Measurements from ENCODE around the gene AKT1S1.

- TF ChIP-seq TAF1 (IDR thresholded peaks at IDR 0.05; ENCODE audit: borderline replicate concordance, insufficient read depth, low read length) (no peak), POLR2AphosphoS5 (IDR thresholded peaks at IDR 0.05; ENCODE audit: low read depth, low read length) (no peak), SIN3A (IDR thresholded peaks at IDR 0.05; ENCODE audit: borderline replicate concordance, insufficient read depth, low read length) (no peak), FOXP2 (optimal IDR thresholded peaks at IDR 0.05; ENCODE audit: borderline replicate concordance, extremely low read depth, extremely low read length, insufficient read depth) (no peak)
- TF ChIP-seq, protein P1, sequence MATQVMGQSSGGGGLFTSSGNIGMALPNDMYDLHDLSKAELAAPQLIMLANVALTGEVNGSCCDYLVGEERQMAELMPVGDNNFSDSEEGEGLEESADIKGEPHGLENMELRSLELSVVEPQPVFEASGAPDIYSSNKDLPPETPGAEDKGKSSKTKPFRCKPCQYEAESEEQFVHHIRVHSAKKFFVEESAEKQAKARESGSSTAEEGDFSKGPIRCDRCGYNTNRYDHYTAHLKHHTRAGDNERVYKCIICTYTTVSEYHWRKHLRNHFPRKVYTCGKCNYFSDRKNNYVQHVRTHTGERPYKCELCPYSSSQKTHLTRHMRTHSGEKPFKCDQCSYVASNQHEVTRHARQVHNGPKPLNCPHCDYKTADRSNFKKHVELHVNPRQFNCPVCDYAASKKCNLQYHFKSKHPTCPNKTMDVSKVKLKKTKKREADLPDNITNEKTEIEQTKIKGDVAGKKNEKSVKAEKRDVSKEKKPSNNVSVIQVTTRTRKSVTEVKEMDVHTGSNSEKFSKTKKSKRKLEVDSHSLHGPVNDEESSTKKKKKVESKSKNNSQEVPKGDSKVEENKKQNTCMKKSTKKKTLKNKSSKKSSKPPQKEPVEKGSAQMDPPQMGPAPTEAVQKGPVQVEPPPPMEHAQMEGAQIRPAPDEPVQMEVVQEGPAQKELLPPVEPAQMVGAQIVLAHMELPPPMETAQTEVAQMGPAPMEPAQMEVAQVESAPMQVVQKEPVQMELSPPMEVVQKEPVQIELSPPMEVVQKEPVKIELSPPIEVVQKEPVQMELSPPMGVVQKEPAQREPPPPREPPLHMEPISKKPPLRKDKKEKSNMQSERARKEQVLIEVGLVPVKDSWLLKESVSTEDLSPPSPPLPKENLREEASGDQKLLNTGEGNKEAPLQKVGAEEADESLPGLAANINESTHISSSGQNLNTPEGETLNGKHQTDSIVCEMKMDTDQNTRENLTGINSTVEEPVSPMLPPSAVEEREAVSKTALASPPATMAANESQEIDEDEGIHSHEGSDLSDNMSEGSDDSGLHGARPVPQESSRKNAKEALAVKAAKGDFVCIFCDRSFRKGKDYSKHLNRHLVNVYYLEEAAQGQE (IDR thresholded peaks at IDR 0.05; ENCODE audit: insufficient read depth in 1 of 2, low read depth in 2 of 2, low read length in 2 of 2) = no peak
Observed at GRCh38 chr19:49849433-49850220, 27.5 kb downstream of the AKT1S1 start.

Measured in PFSK-1 (cell line).